Activated naive CD4-positive, alpha-beta T cell treated with anti-CD3 and anti-CD28 coated beads, Interleukin-2, amount 10 ng/mL, durations not matched to agents 7 days and 5 days (primary cell): Measurements from ENCODE around the gene LRGUK.

Source experiments
- CTCF ChIA-PET: fragments of 350-600 bp; sonication (Branson Sonifier 250); formaldehyde crosslinking; loops from one replicate; lab custom pipeline; 2021; ENCODE audit warnings: antibody characterized with exemption; lab: Charles Lee
- DNase-seq: peaks from one replicate; pipeline ENCODE4 v3.0.0-alpha.2; 2020
- H3K27ac Mint-ChIP-seq: one replicate; pipeline ENCODE4 v1.8.0; 2021; ENCODE audit warnings: mild to moderate bottlenecking, moderate library complexity, mixed read lengths
- H3K27me3 Mint-ChIP-seq: one replicate; pipeline ENCODE4 v1.8.0; 2021; ENCODE audit warnings: mild to moderate bottlenecking, mixed read lengths
- H3K36me3 Mint-ChIP-seq: one replicate; pipeline ENCODE4 v1.8.0; 2021; ENCODE audit warnings: mixed read lengths
- H3K4me1 Mint-ChIP-seq: one replicate; pipeline ENCODE4 v1.8.0; 2021; ENCODE audit warnings: mixed read lengths
- H3K4me3 Mint-ChIP-seq: one replicate; pipeline ENCODE4 v1.8.0; 2021; ENCODE audit warnings: mild to moderate bottlenecking, moderate library complexity, mixed read lengths
- H3K9me3 Mint-ChIP-seq: one replicate; pipeline ENCODE4 v1.8.0; 2021; ENCODE audit warnings: mixed read lengths

Gene LRGUK

DNA sequence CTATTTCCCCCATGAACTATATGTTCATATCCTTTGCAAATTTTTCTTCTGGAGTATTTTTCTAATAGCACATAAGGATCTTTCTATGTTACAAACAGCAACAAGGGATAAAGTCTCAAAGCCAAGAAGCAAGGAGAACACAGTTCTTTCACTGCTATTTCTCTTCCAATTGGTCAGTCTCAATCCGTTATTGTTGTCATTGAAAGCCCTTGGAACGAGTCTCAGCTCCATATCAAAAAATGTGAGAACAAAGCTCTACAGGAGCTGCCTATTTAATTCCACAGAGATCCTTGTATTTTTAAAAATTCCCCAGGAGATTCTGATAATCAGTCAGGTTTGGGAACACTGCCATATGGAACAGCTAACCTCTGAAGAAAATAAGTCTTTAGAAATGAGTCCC lies 173.8 kb downstream of the LRGUK start:
- H3K4me3 Mint-ChIP-seq = no peak overlapping the region
- H3K27ac Mint-ChIP-seq = no peak overlapping the region
- CTCF ChIA-PET = no interaction called here
- no peaks in the 10 kb centered on the region for H3K27me3 Mint-ChIP-seq
- H3K4me1 Mint-ChIP-seq = no peaks in the 10 kb centered on the region
- no peaks in the 10 kb centered on the region for H3K9me3 Mint-ChIP-seq
- H3K36me3 Mint-ChIP-seq = peaks cover 17% of the 10 kb centered on the region
- DNase-seq = no peak

GRCh38 chr7:134301592-134301991 lies 174.5 kb downstream of the LRGUK start:
- no peak overlapping the region for H3K4me3 Mint-ChIP-seq
- peaks cover 17% of the 10 kb centered on the region for H3K36me3 Mint-ChIP-seq
- no peak overlapping the region for H3K27ac Mint-ChIP-seq
- CTCF ChIA-PET = no interaction called here
- DNase-seq = no peak
- H3K9me3 Mint-ChIP-seq = no peaks in the 10 kb centered on the region
- no peaks in the 10 kb centered on the region for H3K27me3 Mint-ChIP-seq
- no peaks in the 10 kb centered on the region for H3K4me1 Mint-ChIP-seq

DNA sequence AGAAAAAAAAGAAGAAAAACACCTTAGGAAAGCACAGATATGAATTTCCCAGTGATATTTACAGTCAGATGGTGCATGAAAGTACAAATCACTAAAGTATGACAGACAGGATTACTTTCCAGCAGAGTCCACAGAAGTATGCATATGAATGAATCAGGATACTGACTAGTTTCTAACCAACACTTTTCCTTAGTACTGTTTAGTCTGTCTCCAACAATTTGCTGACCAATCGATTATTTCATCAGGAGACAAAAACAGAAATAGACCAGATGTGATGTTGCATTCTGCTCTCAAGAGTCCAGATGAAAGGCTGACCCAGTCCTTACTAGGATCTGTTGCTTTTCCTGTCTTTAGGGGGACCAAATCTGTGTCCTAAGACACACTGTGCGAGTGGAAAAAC lies 175.0 kb downstream of the LRGUK start:
- DNase-seq = no peak
- Mint-ChIP-seq H3K27ac (no peak overlapping the region), H3K27me3 (no peaks in the 10 kb centered on the region), H3K4me1 (no peaks in the 10 kb centered on the region), H3K4me3 (no peak overlapping the region), H3K36me3 (peaks cover 18% of the 10 kb centered on the region), H3K9me3 (no peaks in the 10 kb centered on the region)
- CTCF ChIA-PET = no interaction called here

GRCh38 chr7:134307320-134307719 lies 180.2 kb downstream of the LRGUK start:
- CTCF ChIA-PET = no interaction called here
- Mint-ChIP-seq H3K36me3 (peaks cover 12% of the 10 kb centered on the region), H3K27ac (no peak overlapping the region), H3K4me3 (no peak overlapping the region), H3K9me3 (no peaks in the 10 kb centered on the region), H3K27me3 (no peaks in the 10 kb centered on the region), H3K4me1 (peaks cover 9% of the 10 kb centered on the region)
- DNase-seq = no peak

DNA sequence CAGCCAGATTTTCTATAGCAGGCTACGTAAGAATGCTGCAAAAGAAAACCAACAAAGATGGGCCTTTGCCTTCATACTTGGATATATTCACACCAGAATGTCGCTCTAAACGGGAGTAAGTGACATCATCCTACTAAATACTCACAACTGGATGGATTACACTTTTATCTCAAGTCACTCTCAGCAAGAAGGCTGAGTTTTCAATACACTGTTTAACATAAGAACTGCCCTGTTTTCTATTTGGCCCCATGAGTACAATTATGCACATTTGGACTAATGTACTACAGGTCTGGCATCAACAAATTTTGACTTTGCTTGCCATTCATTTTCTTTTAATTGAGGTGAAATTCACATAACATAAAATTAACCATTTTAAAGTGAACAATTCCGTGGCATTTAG lies 181.4 kb downstream of the LRGUK start:
- H3K9me3 Mint-ChIP-seq = no peaks in the 10 kb centered on the region
- CTCF ChIA-PET = interaction anchor here (0.6 to 1.0 kb wide), 2 partner anchors 49 to 990 kb away, joined by 3 read pairs; no protein-coding TSS in a partner anchor
- peaks cover 12% of the 10 kb centered on the region for H3K36me3 Mint-ChIP-seq
- DNase-seq = no peak
- H3K4me1 Mint-ChIP-seq = peaks cover 9% of the 10 kb centered on the region
- no peak overlapping the region for H3K27ac Mint-ChIP-seq
- H3K4me3 Mint-ChIP-seq = no peak overlapping the region
- no peaks in the 10 kb centered on the region for H3K27me3 Mint-ChIP-seq

- no peak overlapping the region for H3K4me3 Mint-ChIP-seq
- no peak for DNase-seq
- no peaks in the 10 kb centered on the region for H3K27me3 Mint-ChIP-seq
- H3K9me3 Mint-ChIP-seq = no peaks in the 10 kb centered on the region
- no peak overlapping the region for H3K27ac Mint-ChIP-seq
- H3K36me3 Mint-ChIP-seq = peaks cover 6% of the 10 kb centered on the region
- CTCF ChIA-PET = no interaction called here
- H3K4me1 Mint-ChIP-seq = peaks cover 21% of the 10 kb centered on the region
Observed at GRCh38 chr7:134311807-134312206, 184.7 kb downstream of the LRGUK start.

- no peaks in the 10 kb centered on the region for H3K27me3 Mint-ChIP-seq
- DNase-seq = no peak
- no peak overlapping the region for H3K4me3 Mint-ChIP-seq
- H3K9me3 Mint-ChIP-seq = no peaks in the 10 kb centered on the region
- CTCF ChIA-PET = no interaction called here
- no peak overlapping the region for H3K27ac Mint-ChIP-seq
- peaks cover 28% of the 10 kb centered on the region for H3K4me1 Mint-ChIP-seq
- H3K36me3 Mint-ChIP-seq = peaks cover 6% of the 10 kb centered on the region
Observed at GRCh38 chr7:134312717-134313116, 185.6 kb downstream of the LRGUK start.

GRCh38 chr7:134313543-134313942 lies 186.4 kb downstream of the LRGUK start:
- no peak overlapping the region for H3K27ac Mint-ChIP-seq

More at GRCh38 chr7:134313543-134313942, 186.4 kb downstream of the LRGUK start:
- Mint-ChIP-seq H3K27me3 (no peaks in the 10 kb centered on the region), H3K4me3 (no peak overlapping the region), H3K4me1 (peaks cover 28% of the 10 kb centered on the region), H3K36me3 (peaks cover 4% of the 10 kb centered on the region), H3K9me3 (no peaks in the 10 kb centered on the region)
- CTCF ChIA-PET = no interaction called here
- DNase-seq = no peak
